Measurements from ENCODE around the gene MRTFA.

DNA sequence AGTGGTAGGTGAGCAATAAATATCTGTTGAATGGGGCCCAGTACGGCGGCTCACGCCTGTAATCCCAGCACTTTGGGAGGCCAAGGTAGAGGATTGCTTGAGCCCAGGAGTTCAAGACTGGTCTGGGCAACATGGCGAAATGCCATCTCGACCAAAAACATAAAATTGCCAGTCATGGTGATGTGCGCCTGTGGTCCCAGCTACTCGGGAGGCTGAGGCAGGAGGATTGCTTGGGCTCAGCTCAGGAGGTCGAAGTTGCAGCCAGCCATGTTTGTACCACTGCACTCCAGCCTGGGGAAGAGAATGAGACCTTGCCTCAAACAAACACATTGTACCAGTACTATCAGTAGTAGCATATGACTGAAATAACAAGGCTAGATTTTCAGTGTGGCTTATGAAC, 262.0 kb downstream of the MRTFA start:
- TF ChIP-seq CTCF (IDR thresholded peaks at IDR 0.05) (no peak), EP300 (IDR thresholded peaks at IDR 0.05) (no peak), POLR2A (IDR thresholded peaks at IDR 0.05) (no peak), POLR2AphosphoS5 (IDR thresholded peaks at IDR 0.05) (no peak)
